IPS-NIHi7 (cell line): ENCODE results near the gene RTL10.

Source experiments
- DNase-seq: peaks from one replicate; pipeline ENCODE4 v3.0.0; 2012; ENCODE audit warnings: mixed read lengths; ENCODE audit errors: extremely low spot score

Gene RTL10

GRCh38 chr22:19876314-19876940, 21.8 kb upstream of the RTL10 start:
- DNase-seq = no peak

DNA sequence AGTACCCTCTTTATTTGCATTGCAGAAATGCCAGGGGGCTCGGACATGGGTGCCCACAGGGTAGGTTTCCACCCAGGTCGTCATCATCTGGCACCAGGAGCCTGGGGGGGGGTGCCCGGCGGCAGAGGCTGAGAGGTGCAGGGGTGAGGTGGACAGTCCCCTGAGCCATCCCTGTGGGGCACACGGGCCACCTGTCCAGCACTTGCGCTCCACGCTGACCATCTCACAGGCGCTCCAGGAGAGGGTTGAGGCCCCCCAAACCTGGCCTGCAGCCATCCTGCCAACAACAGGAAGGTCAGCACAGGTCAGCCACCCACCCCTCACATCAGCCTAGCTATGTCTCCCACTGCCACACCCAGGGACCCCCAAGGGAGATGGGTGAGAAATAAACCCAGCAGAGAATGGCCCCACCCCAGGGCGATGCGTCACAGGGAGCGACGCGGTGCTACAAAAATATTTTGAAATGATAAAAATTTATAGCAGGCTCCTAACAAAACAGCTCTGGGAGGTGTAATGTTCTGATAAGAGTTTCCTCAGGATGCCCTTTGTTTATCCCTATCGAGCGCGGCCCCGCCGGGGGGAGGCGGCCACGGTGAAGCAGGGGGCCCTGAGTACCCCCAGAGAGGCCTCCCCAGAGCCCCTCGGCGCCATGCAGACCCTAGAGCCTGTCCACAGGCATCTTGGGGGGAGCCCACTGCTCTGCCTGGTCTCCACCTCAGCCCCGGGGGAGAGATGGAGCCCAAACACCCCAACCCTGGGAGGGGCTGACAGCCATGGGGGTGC, 21.0 kb upstream of the RTL10 start:
- DNase-seq = no peak

DNA sequence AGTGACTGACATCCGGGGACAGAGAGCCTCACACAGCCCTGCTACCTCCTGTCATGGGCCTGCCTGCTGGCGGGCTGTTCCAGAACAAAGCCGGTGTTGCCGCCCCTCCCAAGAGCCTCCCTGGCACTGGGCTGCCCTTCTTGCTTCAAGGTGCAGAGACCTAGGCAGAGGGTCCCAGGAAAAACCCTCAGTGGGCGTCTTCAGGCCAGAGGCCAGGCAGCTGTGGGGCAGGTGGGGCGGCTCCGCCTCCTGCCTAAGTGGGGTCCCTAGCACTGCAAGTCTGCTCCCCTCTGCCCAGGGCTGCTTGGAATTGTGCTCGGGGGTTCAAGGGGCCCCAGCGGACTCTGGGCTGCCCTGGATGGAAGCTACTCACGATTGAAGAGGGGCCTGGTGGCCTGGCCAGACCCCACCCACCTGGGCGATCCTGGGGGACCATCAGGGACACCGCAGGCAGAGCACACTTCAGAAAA, 20.4 kb upstream of the RTL10 start:
- no peak for DNase-seq

DNA sequence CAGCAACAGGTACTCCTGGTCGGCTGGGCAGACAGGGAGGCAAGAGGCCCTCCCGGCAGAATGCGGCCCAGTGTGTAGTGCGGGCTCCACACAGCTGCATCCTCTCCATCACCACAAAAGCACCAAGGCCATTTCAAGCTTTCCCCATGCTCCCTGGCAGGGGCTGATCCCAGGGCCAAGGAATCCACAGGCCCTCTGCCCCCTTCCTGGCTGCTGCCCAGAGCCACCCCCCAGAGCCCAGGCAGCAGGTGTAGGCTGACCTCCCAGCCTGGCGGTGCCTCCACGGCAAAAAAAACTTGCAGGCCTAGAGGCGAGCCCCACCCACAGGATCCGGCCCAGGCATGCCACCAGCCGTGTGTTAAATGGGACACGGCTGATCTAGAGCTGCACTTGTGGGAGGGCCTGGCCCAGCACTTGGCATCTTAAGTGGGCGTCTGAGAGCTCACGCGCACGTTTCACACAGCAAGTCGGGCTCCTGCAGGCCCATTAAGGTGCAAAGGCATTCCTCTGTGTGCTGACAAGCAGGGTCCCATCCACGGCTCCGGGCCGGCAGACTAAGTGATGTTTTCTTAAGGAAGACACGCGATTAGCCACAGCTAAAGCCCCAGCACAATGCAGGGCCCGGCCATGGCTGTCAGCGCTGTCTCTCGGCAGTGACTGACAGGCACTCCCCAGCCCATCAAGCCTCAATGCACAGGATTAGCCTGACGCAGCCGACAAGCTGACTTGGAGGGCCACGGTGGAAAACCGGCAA, 19.8 kb upstream of the RTL10 start:
- no peak for DNase-seq

- no peak for DNase-seq
Observed at GRCh38 chr22:19873960-19874306, 19.3 kb upstream of the RTL10 start.

- DNase-seq = no peak
Observed at GRCh38 chr22:19873138-19873959, 18.7 kb upstream of the RTL10 start.

GRCh38 chr22:19872779-19873137, 18.1 kb upstream of the RTL10 start:
- DNase-seq = no peak

- DNase-seq = no peak
Observed at GRCh38 chr22:19871845-19872778, 17.4 kb upstream of the RTL10 start.

- DNase-seq = no peak
Observed at GRCh38 chr22:19871023-19871844, 16.6 kb upstream of the RTL10 start.

- DNase-seq = no peak
Observed at GRCh38 chr22:19870153-19871022, 15.7 kb upstream of the RTL10 start.

GRCh38 chr22:19869497-19870152, 15.0 kb upstream of the RTL10 start:
- no peak for DNase-seq

DNA sequence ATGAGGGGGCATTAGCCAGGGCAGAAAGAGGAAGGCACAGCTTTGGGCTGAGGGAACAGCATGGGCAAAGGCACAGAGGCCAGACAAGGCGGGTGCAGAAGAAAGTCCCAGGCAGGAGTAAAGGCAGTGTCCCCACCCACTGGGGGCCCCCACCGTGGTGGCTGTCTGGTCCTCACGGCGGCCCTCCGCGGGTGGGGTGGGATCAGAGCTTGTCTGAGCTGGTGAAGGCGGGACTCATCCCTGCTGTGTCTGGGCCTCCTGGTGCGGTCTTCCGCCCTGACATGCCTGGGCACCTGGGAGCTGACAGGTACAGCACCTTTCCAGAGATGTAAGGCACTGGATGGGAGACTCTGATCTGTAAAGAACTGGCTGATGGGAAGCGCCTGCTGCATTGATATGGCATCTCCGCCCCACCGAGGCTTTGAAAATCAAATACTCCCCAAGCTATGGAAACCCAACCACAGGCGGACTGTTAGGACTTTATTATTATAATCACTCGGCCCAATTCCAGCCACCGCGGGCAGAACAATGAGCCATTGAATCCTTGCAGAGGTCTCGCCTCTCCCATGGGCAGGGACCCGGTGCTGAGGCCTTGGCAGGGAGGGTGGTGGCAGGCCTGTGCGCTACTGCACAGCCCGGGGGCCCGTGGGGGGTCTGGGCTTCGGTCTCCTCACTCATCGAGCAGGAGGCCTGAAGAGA, 14.2 kb upstream of the RTL10 start:
- DNase-seq = no peak

DNA sequence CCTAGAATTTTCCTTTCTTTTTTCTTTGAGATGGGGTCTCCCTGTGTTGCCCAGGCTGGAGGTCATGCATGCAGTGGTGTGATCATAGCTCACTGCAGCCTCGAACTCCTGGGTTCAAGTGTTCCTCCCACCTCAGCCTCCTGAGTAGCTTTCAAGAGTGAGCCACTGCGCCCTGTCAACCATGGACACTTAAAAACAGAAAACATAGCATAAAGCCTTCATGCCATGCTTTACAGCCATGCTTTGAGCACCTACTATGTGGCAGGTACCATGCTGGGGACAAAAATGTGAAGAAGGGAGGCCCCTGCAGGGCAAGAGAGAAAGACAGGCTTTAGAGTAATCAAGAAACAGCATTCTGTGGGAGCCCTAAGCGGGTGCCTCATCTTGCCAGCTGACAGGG, 13.7 kb upstream of the RTL10 start:
- DNase-seq = no peak

DNA sequence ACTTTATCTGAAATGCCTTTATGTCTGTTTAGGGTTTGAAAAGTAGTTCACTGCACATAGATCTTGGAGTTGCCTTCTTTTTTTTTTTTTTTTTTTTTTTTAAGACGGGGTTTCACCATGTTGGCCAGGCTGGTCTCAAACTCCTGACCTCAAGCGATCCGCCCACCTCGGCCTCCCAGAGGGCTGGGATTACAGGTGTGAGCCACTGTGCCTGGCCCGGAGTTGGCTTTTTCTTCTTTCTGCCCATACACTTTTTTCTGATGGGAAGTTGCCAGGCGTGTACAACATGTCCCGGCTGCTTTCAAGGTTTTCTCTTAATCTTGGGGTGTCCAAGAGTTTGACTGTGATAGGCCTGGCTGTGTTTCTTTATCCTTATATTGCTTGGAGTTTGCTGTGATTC, 12.9 kb upstream of the RTL10 start:
- no peak for DNase-seq

GRCh38 chr22:19866665-19867009, 12.0 kb upstream of the RTL10 start:
- no peak for DNase-seq

DNA sequence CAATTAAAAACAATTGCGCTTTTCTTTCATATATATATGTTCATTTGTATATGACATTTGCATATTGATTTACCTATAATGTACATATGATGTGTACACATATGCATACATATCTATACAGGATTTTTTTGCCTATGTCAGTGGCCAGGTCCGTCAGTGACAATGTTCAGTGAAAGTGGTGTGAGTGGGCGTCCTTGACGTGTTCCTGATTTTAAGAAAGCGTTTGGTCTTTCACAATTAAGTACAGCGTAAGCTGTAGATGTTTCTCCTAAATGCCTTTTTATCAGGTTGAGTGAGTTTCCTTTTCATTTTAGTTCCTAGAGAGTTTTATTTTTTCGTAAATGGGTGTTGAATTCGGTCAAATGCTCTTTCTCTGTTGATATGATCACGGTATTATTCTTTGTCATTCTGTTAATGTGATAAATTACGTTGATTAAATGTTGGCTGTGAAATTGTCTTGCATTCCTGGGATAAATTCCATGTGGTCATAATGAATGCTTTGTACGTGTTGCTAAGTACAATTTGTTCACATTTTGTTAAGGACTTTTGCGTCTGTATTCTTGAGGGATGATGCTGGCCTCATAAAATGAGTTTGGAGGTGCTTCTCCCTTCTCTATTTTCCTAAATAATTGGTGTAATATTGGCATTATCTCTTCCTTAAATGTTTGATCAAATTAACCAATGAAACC, 10.6 kb upstream of the RTL10 start:
- DNase-seq = no peak

- DNase-seq = no peak
Observed at GRCh38 chr22:19864538-19865106, 9.9 kb upstream of the RTL10 start.
